HG02571 (cell line): ENCODE results near the gene DNAJA2.

Source experiments
- ATAC-seq: cut with Tn5 transposase; IDR thresholded peaks from one replicate; pipeline ENCODE4 v1.9.1; 2021; ENCODE audit warnings: mild to moderate bottlenecking, moderate library complexity; ENCODE audit not compliant: unreplicated experiment

DNAJA2 gene

GRCh38 chr16:46929378-46930332, 43.8 kb downstream of the DNAJA2 start:
- no peak for ATAC-seq

GRCh38 chr16:46928811-46929210, 44.7 kb downstream of the DNAJA2 start:
- ATAC-seq: no peak

DNA sequence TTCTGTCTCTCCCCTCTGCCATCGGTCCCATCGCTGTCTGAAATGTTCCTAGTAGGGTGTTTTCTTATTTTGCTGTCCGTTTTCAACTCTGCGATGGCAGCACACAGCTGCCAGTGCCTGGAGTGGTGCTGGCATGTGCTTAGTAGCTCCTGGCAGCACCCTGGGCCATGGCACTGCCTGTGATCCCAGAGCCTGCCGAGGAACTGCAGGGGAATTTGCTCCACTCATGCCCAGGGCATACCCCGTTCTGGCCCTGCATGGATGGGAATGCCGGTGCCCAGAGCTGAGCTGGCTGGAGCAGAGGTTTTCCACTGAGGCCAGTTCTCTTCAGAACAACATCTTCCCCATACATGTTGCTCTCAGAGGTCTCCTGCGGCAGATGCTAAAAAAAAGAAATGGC, 46.2 kb downstream of the DNAJA2 start:
- ATAC-seq: no peak

DNA sequence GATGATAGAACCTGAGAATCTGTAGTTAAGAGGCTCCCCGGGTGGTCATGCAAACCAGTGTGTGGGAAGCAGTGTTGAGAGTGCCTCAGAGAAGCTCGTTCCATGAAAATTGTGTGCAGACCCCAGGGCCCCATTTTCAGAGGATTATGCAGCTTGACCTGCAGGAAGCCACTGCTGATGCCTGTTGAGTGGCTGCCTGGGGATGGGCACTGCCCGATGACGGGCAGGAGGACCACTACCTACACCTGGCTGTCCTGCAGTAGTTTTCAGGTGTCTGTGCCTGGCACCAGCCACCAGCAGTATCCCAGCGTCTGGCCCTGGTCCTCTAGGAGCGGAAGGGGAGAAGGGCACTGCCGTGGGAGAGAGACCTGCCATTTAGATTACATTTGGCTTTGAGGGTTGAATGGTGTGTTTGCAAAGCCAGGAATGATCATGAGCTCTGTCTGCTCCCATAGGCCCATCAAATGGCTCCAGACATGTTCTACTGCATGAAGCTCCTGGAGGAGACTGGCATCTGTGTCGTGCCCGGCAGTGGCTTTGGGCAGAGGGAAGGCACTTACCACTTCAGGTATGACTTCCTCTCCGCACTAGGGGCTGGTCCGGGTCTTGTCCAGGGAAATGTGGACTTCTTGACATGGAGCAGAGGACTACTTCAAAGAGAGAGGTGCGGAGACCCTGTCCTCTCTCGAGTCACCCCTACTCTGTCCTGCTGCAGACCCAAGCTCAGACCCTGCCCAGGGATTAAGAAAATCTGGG, 46.8 kb downstream of the DNAJA2 start:
- ATAC-seq: no peak

DNA sequence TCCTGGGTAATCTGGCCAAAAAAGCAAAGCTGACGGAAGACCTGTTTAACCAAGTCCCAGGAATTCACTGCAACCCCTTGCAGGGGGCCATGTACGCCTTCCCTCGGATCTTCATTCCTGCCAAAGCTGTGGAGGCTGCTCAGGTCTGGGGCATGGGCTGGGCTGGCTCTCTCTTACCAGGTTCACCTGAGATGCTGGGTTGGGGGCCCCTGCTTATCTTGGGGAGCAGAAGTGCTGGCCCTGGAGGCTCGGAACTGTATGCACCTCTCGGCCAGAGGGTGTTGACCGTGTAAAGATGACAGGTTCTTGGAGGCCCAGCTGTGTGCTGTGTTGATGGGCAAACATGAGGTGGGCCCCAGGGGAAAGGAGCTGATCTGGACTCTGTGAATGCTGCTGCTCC, 49.1 kb downstream of the DNAJA2 start:
- no peak for ATAC-seq

- no peak for ATAC-seq
Observed at GRCh38 chr16:46923513-46924295, 49.8 kb downstream of the DNAJA2 start.

DNA sequence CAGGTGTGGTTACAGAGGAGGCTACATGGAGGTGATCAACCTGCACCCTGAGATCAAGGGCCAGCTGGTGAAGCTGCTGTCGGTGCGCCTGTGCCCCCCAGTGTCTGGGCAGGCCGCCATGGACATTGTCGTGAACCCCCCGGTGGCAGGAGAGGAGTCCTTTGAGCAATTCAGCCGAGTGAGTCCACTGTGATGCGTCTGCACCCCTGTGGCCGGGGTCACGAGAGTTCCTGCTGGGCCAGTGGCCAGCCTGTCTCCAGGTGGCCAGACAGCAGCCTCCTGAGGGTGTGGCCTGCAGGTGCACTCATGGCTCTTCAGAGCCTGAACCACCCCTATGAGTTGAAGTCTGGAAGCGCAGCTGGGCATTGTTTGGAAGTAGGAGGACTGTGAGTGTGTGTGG, 51.2 kb downstream of the DNAJA2 start:
- no peak for ATAC-seq

DNA sequence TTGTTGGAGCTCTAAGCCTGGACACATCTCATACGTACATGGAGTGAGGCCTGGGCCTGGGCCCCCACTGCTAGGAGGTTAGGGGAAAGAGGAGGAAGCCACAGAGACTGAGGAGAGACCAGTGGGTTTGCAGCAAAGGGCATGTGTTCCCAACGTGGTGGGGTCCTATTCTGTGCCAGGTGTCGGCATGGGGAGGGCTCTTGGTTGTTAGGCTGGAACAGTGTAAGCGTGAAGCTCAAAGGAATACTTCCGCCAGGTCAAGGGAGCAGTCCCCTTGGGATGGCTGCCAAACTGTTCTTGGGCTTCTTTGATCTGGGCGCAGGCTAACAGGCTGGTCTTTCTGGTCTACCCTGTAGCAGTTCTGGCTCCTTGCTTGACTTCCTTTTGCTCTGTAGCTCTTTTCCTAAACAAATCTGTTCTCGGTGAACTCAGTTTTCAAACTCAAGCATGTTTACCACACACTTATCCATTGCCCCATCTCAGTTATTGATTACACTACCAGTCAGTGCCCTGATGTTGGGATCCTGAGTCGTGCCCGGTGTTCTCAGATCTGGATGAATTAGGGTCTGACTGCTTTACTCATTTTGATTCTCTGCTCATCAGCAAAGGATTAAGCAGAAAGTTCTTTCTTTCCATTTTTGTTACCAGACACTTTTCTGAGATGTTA, 52.9 kb downstream of the DNAJA2 start:
- no peak for ATAC-seq

DNA sequence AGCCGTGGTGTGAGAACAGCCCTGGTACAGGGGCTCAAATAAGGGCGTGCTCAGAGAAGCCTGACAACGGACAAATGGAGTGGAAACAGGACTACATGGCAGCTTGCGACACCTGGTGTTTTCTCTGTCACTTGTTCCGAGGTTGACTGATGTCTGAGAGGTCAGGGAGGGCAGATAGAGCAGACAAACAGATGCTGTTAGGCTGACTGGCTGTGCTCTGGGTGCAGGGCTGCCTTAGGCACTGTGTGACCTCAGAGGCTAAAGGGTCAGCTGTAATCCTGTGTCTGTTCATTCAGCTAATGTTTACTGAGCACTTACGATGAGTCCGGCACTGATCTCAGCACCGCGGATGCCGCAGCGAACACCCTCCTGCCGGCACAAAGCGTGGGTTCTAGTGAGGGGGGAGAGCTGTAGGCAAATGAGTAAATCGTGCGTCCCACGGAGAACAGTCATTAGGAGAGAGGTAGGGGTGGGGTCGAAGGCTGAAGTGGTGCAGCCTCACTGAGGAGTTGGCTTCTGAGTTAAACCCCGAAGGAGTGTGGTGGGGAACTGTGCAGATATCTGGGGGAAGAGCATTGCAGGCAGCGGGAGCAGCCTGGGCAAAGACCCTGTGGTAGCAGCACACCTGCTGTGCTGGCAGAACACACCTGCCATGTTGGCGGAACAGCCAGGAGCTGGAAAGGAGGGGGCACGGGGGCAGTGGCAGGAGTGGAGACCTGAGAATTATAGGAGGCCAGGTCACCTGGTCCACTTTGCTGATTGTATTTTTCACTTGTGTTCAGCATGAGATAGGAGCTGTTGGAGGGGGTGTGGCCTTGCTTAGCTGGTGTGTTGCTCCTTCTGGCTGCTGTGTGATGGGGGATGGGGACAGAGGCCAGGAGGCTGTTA, 54.3 kb downstream of the DNAJA2 start:
- peak; percentile 92 for ATAC-seq

- ATAC-seq: no peak
Observed at GRCh38 chr16:46918400-46918799, 55.1 kb downstream of the DNAJA2 start.

- no peak for ATAC-seq
Observed at GRCh38 chr16:46916980-46917379, 56.5 kb downstream of the DNAJA2 start.

DNA sequence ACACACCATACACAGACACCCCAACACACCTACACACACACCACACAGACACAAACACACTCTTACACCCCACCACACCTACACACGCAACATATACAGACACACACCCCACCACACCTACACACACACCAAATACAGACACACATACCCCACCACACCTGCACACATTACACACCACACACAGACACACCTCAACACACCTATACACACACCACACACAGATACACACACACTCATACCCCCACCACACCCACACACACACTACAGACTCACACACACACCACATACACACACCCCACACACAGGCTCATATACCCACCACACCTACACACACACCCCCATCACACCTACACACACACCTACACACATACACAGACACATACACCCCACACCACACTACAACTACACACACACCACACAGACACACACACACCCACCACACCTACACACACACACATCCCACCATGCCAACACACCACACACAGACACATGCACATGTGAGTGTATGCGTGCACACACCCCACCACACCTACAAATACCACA, 57.9 kb downstream of the DNAJA2 start:
- no peak for ATAC-seq

- no peak for ATAC-seq
Observed at GRCh38 chr16:46914556-46915201, 58.8 kb downstream of the DNAJA2 start.

GRCh38 chr16:46911650-46912049, 61.8 kb downstream of the DNAJA2 start:
- ATAC-seq: no peak

DNA sequence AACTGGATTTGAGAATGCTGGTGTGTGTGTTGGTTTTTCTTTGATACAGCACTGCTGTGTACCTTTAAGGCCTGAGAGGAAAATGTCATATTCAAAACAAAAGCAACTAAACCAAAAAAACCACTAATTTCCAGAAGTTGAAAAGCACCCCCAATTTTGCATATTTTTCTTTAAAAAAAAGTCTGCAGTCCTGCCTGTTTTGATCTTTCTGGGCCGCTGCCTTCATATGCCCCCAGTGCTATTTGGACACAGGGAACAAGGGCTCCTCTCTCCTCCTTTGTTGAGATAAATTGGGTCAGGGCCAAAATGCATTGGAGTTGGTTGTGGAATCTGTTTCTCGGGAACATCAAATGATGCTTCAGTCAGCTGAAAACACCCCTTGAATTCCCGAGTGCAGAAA, 62.4 kb downstream of the DNAJA2 start:
- ATAC-seq: peak; percentile 65

DNA sequence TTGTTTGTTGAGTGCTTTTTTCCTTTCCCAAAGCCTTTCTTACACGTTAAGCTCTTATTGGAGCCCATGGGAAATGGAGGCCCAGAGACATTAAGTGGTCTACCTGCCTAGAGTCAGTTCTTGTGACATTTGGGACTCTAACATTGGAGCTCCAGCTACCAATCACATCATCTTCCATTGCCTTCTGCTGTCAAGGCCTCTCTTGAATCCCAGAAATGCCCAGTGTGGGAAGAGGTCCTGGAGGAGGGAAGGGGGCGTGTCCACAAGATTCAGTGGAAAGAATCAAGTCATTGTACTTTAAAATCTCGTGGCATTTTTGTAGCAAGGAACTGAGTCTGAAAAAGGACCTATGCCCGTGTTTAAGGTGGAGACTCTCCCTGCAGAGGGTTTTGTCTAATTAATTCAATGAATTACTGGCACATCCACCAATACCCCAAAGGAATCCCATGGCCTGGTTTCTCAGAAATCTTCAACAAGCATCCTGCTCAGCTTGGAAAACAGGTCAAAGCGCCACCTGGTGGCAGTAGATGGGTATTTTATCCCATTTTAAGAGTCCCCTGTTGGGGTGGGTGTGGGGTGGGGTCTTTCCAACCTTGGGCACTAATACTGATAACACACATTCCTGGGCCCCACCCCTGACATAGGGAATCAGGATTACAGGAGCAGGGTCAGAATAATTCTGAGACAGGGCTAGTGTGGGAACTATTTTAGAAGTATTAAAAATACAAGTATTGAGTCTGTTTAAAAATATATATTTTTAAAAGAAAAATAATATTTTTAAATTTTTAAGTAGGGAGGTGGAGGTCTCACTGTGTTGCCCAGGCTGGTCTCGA, 64.7 kb downstream of the DNAJA2 start:
- no peak for ATAC-seq

- no peak for ATAC-seq
Observed at GRCh38 chr16:46907061-46907774, 66.3 kb downstream of the DNAJA2 start.
